Heart right ventricle (tissue), 16 donors: ENCODE results near the gene CABLES1. TPM values are rescaled to one million over a fixed set of nuclear protein-coding genes. Genes with fewer than 3 reads are reported as not detected.

Experiments
- ATAC-seq, 8 donors: fragments of 200-7000 bp; cut with Tn5 transposase; one replicate each; pipeline ENCODE4 v1.9.1; 2020; ENCODE audit warnings: mild to moderate bottlenecking in 8 of 8, moderate library complexity in 8 of 8, moderate number of reproducible peaks in 1 of 8
- DNase-seq, 2 donors: peaks; one replicate each; pipeline ENCODE4 v3.0.0-alpha.2; 2020
- H3K27ac ChIP-seq, 10 donors: fragments of 200-600 bp; sonication (generic) in 2 of 10; one replicate each; pipeline versions ENCODE4 v1.5.0 to v1.8.0; 2020 to 2022; ENCODE audit warnings: mild to moderate bottlenecking in 3 of 10
- H3K27me3 ChIP-seq, 7 donors: fragments of 200-600 bp; one replicate each; pipeline ENCODE4 v1.8.0; 2021 to 2022; ENCODE audit warnings: mild to moderate bottlenecking in 2 of 7
- H3K36me3 ChIP-seq, 9 donors: fragments of 200-600 bp; sonication (generic) in 1 of 9; one replicate each; pipeline versions ENCODE4 v1.5.0 to v1.8.0; 2020 to 2022; ENCODE audit warnings: mild to moderate bottlenecking in 2 of 9
- H3K4me1 ChIP-seq, 9 donors: fragments of 200-600 bp; sonication (generic) in 1 of 9; one replicate each; pipeline versions ENCODE4 v1.5.0 to v1.8.0; 2020 to 2022; ENCODE audit warnings: mild to moderate bottlenecking in 4 of 9
- H3K4me3 ChIP-seq, 10 donors: fragments of 200-600 bp; sonication (generic) in 2 of 10; one replicate each; pipeline versions ENCODE4 v1.5.0 to v1.8.0; 2020 to 2022; ENCODE audit warnings: mild to moderate bottlenecking in 7 of 10, moderate library complexity in 2 of 10
- H3K9me3 ChIP-seq, 11 donors: fragments of 200-600 bp in 10 of 11; sonication (generic) in 2 of 11; one replicate each; pipeline versions ENCODE4 v1.5.0 to v1.8.0; 2013 to 2022; ENCODE audit warnings: mild to moderate bottlenecking in 2 of 11, control low read depth in 1 of 11, moderate library complexity in 1 of 11
- WGBS, 2 donors: extraction: QIAGEN DNeasy Blood & Tissue Kit; methylation state at CpG; one replicate each; pipeline ENCODE4 v1.1.7; 2013; ENCODE audit warnings: inconsistent platforms in 1 of 2; 5-methylcytosine and 5-hydroxymethylcytosine counted together
- intact Hi-C, 10 donors: fragments of 100-400 bp; cut with DNase I; formaldehyde crosslinking; loops; one replicate each; pipeline versions ENCODE4 v1.11.1 to v1.14.2; 2022
- polyA plus RNA-seq, 2 donors: library from polyadenylated mRNA; stranded (reverse); fragments of 200-250 nt; gene quantifications; one replicate each; pipeline ENCODE4 v1.2.3, GENCODE V29; 2013
- total RNA-seq, 10 donors: library from RNA; stranded (reverse); fragmentation: NEBNext Ultra II Directional in 3 of 10; extraction: Animal tissue kit (Norgen Biotek cat#: 25700) in 3 of 10; gene quantifications; one replicate each; pipeline versions ENCODE4 v1.2.1 to v1.2.4, GENCODE V29; 2021 to 2023
- TF ChIP-seq, protein P1 (sequence below), 9 donors: fragments of 200-600 bp; sonication (generic) in 2 of 9; IDR thresholded peaks; one replicate each; pipeline versions ENCODE4 v1.5.0 to v1.8.0; 2021 to 2022; ENCODE audit warnings: antibody characterized with exemption in 9 of 9, mild to moderate bottlenecking in 5 of 9, moderate library complexity in 1 of 9
- donor health status: Arrhythmogenic right ventricular cardiomyopathy.
- donor health status: ischemic (EF 13 %, LVEDD 7.1; RV severe dilation, severe dysfunction).
- donor health status: healthy with polysubstance abuse.
- donor health status: DM: no; HTN: yes; CAD: no.
- donor health status: DM: no; HTN: no; CAD: no.
- donor health status: ischemic (EF 25% LVEDD 6.9; RV normal size, moderate dysfunction).
- donor health status: ischemic (EF 25% LVEDD 5.7; RV mildly dilated, moderate dysfunction).
- donor health status: healthy.
- donor health status: DM: yes; HTN: yes; CAD: no.
- donor health status: Ischemic cardiomyopathy.
- donor health status: ischemic (EF 35%, LVEDD 5.7; RV mildly dilated, moderate dysfunction).
- donor health status: nonischemic (EF 11% LVEDD 7.7; RV severe dilation, severe dysfunction).
- donor health status: DM: yes; HTN: yes; CAD: no.
- donor health status: PGD.
- donor health status: ischemic (EF 29% LVEDD 5.4; RV normal size, mild dysfunction).
- donor health status: nonischemic (EF 23%, LVEDD 6.1; RV moderate dilation, normal function).

CABLES1 gene
- total and polyA plus RNA-seq, 12 donors = 1.0 to 2.2 (median 1.8) TPM

DNA sequence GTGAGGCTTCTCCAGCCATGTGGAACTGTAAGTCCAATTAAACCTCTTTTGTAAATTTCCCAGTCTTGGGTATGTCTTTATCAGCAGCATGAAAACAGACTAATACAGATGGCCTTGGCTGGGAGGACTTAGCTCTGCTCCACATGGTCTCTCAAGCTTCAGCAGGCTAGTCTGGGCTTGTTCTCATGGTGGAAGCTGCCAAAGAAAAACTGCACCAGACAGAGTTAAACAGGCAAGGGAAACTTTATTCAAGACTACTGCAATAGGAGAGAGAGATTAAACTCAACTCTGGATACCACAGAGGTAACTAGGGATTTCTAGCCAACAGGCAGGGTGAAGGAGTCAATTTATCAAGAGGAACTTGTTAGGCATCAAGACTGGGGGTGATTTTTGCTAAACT is 142.1 kb downstream of the CABLES1 start:
- intact Hi-C loops = loop anchor here in 4 of 10 donors (5.0 to 10.0 kb wide), 4 partner anchors 77 to 143 kb away; partner anchors contain the start of gene CABLES1 (in 2 of the 4)
- ATAC-seq (no peak), DNase-seq (no peak)
- Histone ChIP-seq H3K4me1 (peaks cover 0 to 14% (median 3%) of the 10 kb centered on the region in 9 donors), H3K36me3 (no peaks in the 10 kb centered on the region), H3K9me3 (peaks cover 0 to 12% (median 0%) of the 10 kb centered on the region in 11 donors), H3K27me3 (no peaks in the 10 kb centered on the region), H3K4me3 (no peak overlapping the region), H3K27ac (no peak overlapping the region)
- TF ChIP-seq, protein P1, sequence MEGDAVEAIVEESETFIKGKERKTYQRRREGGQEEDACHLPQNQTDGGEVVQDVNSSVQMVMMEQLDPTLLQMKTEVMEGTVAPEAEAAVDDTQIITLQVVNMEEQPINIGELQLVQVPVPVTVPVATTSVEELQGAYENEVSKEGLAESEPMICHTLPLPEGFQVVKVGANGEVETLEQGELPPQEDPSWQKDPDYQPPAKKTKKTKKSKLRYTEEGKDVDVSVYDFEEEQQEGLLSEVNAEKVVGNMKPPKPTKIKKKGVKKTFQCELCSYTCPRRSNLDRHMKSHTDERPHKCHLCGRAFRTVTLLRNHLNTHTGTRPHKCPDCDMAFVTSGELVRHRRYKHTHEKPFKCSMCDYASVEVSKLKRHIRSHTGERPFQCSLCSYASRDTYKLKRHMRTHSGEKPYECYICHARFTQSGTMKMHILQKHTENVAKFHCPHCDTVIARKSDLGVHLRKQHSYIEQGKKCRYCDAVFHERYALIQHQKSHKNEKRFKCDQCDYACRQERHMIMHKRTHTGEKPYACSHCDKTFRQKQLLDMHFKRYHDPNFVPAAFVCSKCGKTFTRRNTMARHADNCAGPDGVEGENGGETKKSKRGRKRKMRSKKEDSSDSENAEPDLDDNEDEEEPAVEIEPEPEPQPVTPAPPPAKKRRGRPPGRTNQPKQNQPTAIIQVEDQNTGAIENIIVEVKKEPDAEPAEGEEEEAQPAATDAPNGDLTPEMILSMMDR (IDR thresholded peaks at IDR 0.05) = no peak

GRCh38 chr18:23279931-23280330 is 144.6 kb downstream of the CABLES1 start:
- no peak overlapping the region for H3K4me3 ChIP-seq
- H3K36me3 ChIP-seq = no peaks in the 10 kb centered on the region
- no peak overlapping the region for H3K27ac ChIP-seq
- H3K4me1 ChIP-seq = peaks cover 0 to 14% (median 3%) of the 10 kb centered on the region in 9 donors
- TF ChIP-seq, protein P1 (IDR thresholded peaks at IDR 0.05) = no peak
- WGBS, 2 donors = 84 to 88% methylated on average over 12 of the region's 12 CpGs
- intact Hi-C loops = loop anchor here in 4 of 10 donors (5.0 to 10.0 kb wide), 4 partner anchors 75 to 145 kb away; partner anchors contain the start of gene CABLES1 (in 2 of the 4)
- no peaks in the 10 kb centered on the region for H3K27me3 ChIP-seq
- ATAC-seq (no peak), DNase-seq (no peak)
- H3K9me3 ChIP-seq = peaks cover 0 to 12% (median 0%) of the 10 kb centered on the region in 11 donors

DNA sequence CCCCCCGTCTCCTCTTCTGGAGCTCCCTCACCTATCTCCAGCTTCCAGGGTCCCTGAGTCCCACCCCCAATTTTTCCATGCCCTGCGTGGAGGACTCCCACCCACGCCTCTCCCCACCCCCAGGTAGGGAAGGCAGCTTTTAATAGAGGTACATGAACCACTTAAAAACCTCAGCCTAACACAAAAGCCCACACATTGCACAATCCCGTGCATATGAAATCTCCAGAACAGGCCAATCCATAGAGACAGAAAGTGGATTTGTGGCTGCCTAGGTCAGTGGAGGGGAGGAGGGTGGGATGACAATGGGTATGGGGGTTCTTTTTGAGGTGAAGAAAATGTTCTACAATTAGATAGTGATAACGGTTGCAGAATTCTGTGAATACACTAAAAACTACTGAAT is 145.6 kb downstream of the CABLES1 start:
- no peak overlapping the region for H3K4me3 ChIP-seq
- ATAC-seq (no peak), DNase-seq (no peak)
- peaks cover 0 to 11% (median 3%) of the 10 kb centered on the region in 9 donors for H3K4me1 ChIP-seq
- no peaks in the 10 kb centered on the region for H3K36me3 ChIP-seq
- H3K27ac ChIP-seq = no peak overlapping the region
- TF ChIP-seq, protein P1 (IDR thresholded peaks at IDR 0.05) = no peak
- WGBS, 2 donors = 97% methylated on average over 5 of the region's 5 CpGs
- H3K9me3 ChIP-seq = peaks cover 0 to 12% (median 0%) of the 10 kb centered on the region in 11 donors
- intact Hi-C loops = no loop called here
- no peaks in the 10 kb centered on the region for H3K27me3 ChIP-seq

- Histone ChIP-seq H3K36me3 (no peaks in the 10 kb centered on the region), H3K4me3 (no peak overlapping the region), H3K27me3 (no peaks in the 10 kb centered on the region), H3K9me3 (peaks cover 0 to 12% (median 0%) of the 10 kb centered on the region in 11 donors), H3K27ac (no peak overlapping the region), H3K4me1 (peaks cover 0 to 2% (median under 1%) of the 10 kb centered on the region in 9 donors)
- 81 to 87% methylated on average over 14 of the region's 14 CpGs for WGBS, 2 donors
- ATAC-seq = no peak
- intact Hi-C loops = no loop called here
- TF ChIP-seq, protein P1 (IDR thresholded peaks at IDR 0.05) = no peak
- no peak for DNase-seq
Measured at GRCh38 chr18:23281626-23282436, 146.5 kb downstream of the CABLES1 start.
